ENCODE measurements around the gene RFX1. TPM values are rescaled to one million over a fixed set of nuclear protein-coding genes. Genes with fewer than 3 reads are reported as not detected.

RFX1 gene
- total and polyA plus RNA-seq, 2 experiments from 2014 or later, result 8.9 to 11.8 TPM

- no peaks in the 10 kb centered on the region; the same call in 2 of the 3 replicates for H3K9me3 Mint-ChIP-seq
- no peak for DNase-seq (ENCODE audit: low spot score)
- no peak overlapping the region for H3K27ac ChIP-seq (ENCODE audit: low read depth)
Measured at GRCh38 chr19:13992025-13992424, 14.1 kb downstream of the RFX1 start.

More at GRCh38 chr19:13992025-13992424, 14.1 kb downstream of the RFX1 start:
- Mint-ChIP-seq H3K27me3 (ENCODE audit: insufficient read depth, low read depth, poor library complexity) (peaks cover 19% of the 10 kb centered on the region), H3K4me1 (peaks cover 31% of the 10 kb centered on the region), H3K27ac (no peak overlapping the region), H3K4me3 (no peak overlapping the region), H3K36me3 (ENCODE audit: low read depth) (peaks cover 23% of the 10 kb centered on the region)
- H3K27me3 ChIP-seq (ENCODE audit: insufficient read depth), result no peaks in the 10 kb centered on the region
- H3K4me2 ChIP-seq, result no peak overlapping the region
- H3K4me1 ChIP-seq (ENCODE audit: insufficient read depth), result peaks cover 18% of the 10 kb centered on the region
- TF ChIP-seq REST (IDR thresholded peaks at IDR 0.05; ENCODE audit: unreplicated experiment) (no peak), ZNF114 (CRISPR knock-in tag; IDR thresholded peaks at IDR 0.05) (no peak), ETS1 (IDR thresholded peaks at IDR 0.05) (no peak), POLR2AphosphoS5 (IDR thresholded peaks at IDR 0.05; ENCODE audit: low read depth) (no peak), CTCF (conservative IDR thresholded peaks at IDR 0.05; ENCODE audit: low read depth in 2 of 2) (no peak), NANOG (IDR thresholded peaks at IDR 0.05; ENCODE audit: borderline replicate concordance) (no peak), STAT1 (IDR thresholded peaks at IDR 0.05; ENCODE audit: unreplicated experiment) (no peak), JUNB (IDR thresholded peaks at IDR 0.05; ENCODE audit: unreplicated experiment) (no peak), CREB1 (CRISPR knock-in tag; IDR thresholded peaks at IDR 0.05; ENCODE audit: low read depth) (no peak), ZNF331 (CRISPR knock-in tag; IDR thresholded peaks at IDR 0.05; ENCODE audit: low read depth) (no peak), ZNF462 (CRISPR knock-in tag; IDR thresholded peaks at IDR 0.05) (no peak), EZH2 (IDR thresholded peaks at IDR 0.05; ENCODE audit: low read depth, unreplicated experiment) (no peak), EZH2phosphoT487 (IDR thresholded peaks at IDR 0.05; ENCODE audit: unreplicated experiment) (no peak)
- H3K79me2 ChIP-seq (replicated peaks; ENCODE audit: insufficient read depth), result no peaks in the 10 kb centered on the region
- H4K20me1 ChIP-seq (replicated peaks; ENCODE audit: insufficient read depth), result no peaks in the 10 kb centered on the region
- no peak overlapping the region for H3K4me3 ChIP-seq
- no peak for ATAC-seq
- H3K9me2 ChIP-seq (ENCODE audit: insufficient read depth), result no peaks in the 10 kb centered on the region
- 0 out of 2 replicates have a peak, but pooled peaks cover 2% of the 10 kb centered on the region for H3F3A ChIP-seq (replicated peaks; ENCODE audit: low read depth)
- no peak overlapping the region for H2AFZ ChIP-seq
- H3K36me3 ChIP-seq (ENCODE audit: insufficient read depth), result no peaks in the 10 kb centered on the region
